GM12892 (cell line): ENCODE data around the gene YWHAE.

Experiments
- POLR2A ChIP-seq: IDR thresholded peaks from 2 replicates; pipeline ENCODE4 v1.6.1; 2011; ENCODE audit warnings: low read depth, low read length, control low read depth
- POLR2AphosphoS5 ChIP-seq: IDR thresholded peaks from 2 replicates; pipeline ENCODE4 v1.6.1; 2011; ENCODE audit warnings: low read depth, low read length, control low read depth

DNA sequence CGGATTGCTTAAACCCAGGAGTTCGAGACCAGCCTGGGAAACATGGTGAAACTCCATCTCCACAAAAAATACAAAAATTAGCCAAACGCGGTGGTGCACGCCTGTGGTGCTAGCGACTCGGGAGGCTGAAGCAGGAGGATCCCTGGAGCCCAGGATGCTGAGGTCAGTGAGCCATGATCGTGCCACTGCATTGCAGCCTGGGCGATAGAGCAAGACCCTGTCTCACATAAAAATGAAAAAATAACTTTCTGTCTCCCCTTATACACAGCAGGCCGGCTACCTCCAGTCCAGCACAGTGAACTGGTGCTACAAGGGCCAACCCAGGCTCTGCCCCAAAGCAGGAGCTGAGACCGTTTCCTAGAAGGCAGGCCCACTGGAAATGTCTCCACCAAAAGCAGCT, 59.7 kb downstream of the YWHAE start:
- TF ChIP-seq POLR2A (no peak), POLR2AphosphoS5 (no peak)
